ENCODE data around the gene MET. TPM values are rescaled to one million over a fixed set of nuclear protein-coding genes. Genes with fewer than 3 reads are reported as not detected.

The MET gene
- total and polyA plus RNA-seq, 8 donors: 2.0 to 23.5 (median 13.4) TPM

- intact Hi-C loops (cut with DNase I): loop anchor here in 1 of 3 donors (5.0 kb wide), 1 partner anchor 114 kb away; the partner anchor contains the start of gene MET
- H3K27ac ChIP-seq: no peak overlapping the region
- TF ChIP-seq CTCF (IDR thresholded peaks at IDR 0.05): no peak
These were observed 113.8 kb downstream of the MET start for GRCh38 chr7:116785843-116786242.

GRCh38 chr7:116786791-116787443 is 114.9 kb downstream of the MET start:
- WGBS, 2 donors: 40 to 58% methylated on average over 2 of the region's 2 CpGs
- no peaks in the 10 kb centered on the region for H3K36me3 ChIP-seq
- H3K9me3 ChIP-seq: no peaks in the 10 kb centered on the region
- H3K27ac ChIP-seq: no peak overlapping the region
- ATAC-seq: peak; percentile 25 to 88 (median 72)
- no peak for FAIRE-seq
- no peaks in the 10 kb centered on the region for H3K27me3 ChIP-seq
- no peak for DNase-seq
- peaks cover 0 to 12% (median under 1%) of the 10 kb centered on the region in 3 donors for H3K4me1 ChIP-seq
- peak in 1 of 4 donors; percentile 21 for TF ChIP-seq CTCF (IDR thresholded peaks at IDR 0.05)
- H3K4me3 ChIP-seq: no peak overlapping the region
- intact Hi-C loops (cut with DNase I): loop anchor here in 1 of 3 donors (5.0 kb wide), 1 partner anchor 115 kb away; the partner anchor contains the start of gene MET

More at GRCh38 chr7:116785843-116786242, 113.8 kb downstream of the MET start:
- Histone ChIP-seq H3K4me1 (peaks cover 3 to 18% (median 11%) of the 10 kb centered on the region in 3 donors), H3K36me3 (no peaks in the 10 kb centered on the region), H3K9me3 (no peaks in the 10 kb centered on the region), H3K4me3 (no peak overlapping the region), H3K27me3 (no peaks in the 10 kb centered on the region)
- ATAC-seq: no peak
- no peak for FAIRE-seq
- no peak for DNase-seq

GRCh38 chr7:116787881-116788280 is 115.9 kb downstream of the MET start:
- ATAC-seq (no peak), FAIRE-seq (no peak), DNase-seq (no peak)
- 76 to 82% methylated on average over 2 of the region's 2 CpGs for WGBS, 2 donors
- Histone ChIP-seq H3K4me1 (peaks cover 0 to 12% (median 0%) of the 10 kb centered on the region in 3 donors), H3K9me3 (no peaks in the 10 kb centered on the region), H3K27ac (no peak overlapping the region), H3K36me3 (no peaks in the 10 kb centered on the region), H3K27me3 (no peaks in the 10 kb centered on the region), H3K4me3 (no peak overlapping the region)
- intact Hi-C loops (cut with DNase I): loop anchor here in 1 of 3 donors (5.0 kb wide), 1 partner anchor 116 kb away; the partner anchor contains the start of gene MET
- no peak for TF ChIP-seq CTCF (IDR thresholded peaks at IDR 0.05)

- Histone ChIP-seq H3K4me1 (peaks cover 0 to 12% (median 0%) of the 10 kb centered on the region in 3 donors), H3K9me3 (no peaks in the 10 kb centered on the region), H3K4me3 (no peak overlapping the region), H3K36me3 (no peaks in the 10 kb centered on the region), H3K27ac (no peak overlapping the region), H3K27me3 (no peaks in the 10 kb centered on the region)
- DNase-seq: no peak
- 52 to 61% methylated on average over 5 of the region's 5 CpGs for WGBS, 2 donors
- ATAC-seq: no peak
- no peak for TF ChIP-seq CTCF (IDR thresholded peaks at IDR 0.05)
- FAIRE-seq: no peak
- intact Hi-C loops (cut with DNase I): loop anchor here in 1 of 3 donors (5.0 kb wide), 1 partner anchor 116 kb away; the partner anchor contains the start of gene MET
These were observed 116.7 kb downstream of the MET start for GRCh38 chr7:116788572-116789197.
